MM.1S (cell line): ENCODE results near the gene PKN1.
"Not testable (repeated sequence)": the region's sequence is repeated elsewhere in the genome, so short reads cannot be mapped to it uniquely, and the experiment has no call there.

Source experiments
- DNase-seq: peaks from one replicate; pipeline ENCODE4 v3.0.0-alpha.2; 2015
- H2AFZ ChIP-seq: fragments of 300-600 bp; sonication (generic); 2 replicates; pipeline ENCODE4 v1.6.0; 2016; ENCODE audit warnings: antibody characterized with exemption, low read length
- H3F3A ChIP-seq: fragments of 300-600 bp; sonication (generic); 2 replicates; pipeline ENCODE4 v1.6.1; 2016; ENCODE audit warnings: mild to moderate bottlenecking, antibody characterized with exemption, low read length, moderate library complexity, mixed read lengths; ENCODE audit not compliant: insufficient read depth
- H3K27ac ChIP-seq: fragments of 300-600 bp; sonication (generic); 2 replicates; pipeline ENCODE4 v1.5.1; 2016; ENCODE audit warnings: mild to moderate bottlenecking, low read length
- H3K27me3 ChIP-seq: fragments of 300-600 bp; sonication (generic); replicated peaks from 2 replicates; pipeline ENCODE4 v1.6.0; 2016; ENCODE audit warnings: low read length; ENCODE audit not compliant: insufficient read depth
- H3K36me3 ChIP-seq: fragments of 300-600 bp; sonication (generic); replicated peaks from 2 replicates; pipeline ENCODE4 v1.6.1; 2016; ENCODE audit warnings: mild to moderate bottlenecking, low read length, mixed read lengths; ENCODE audit not compliant: insufficient read depth
- H3K4me1 ChIP-seq: fragments of 300-600 bp; sonication (generic); 2 replicates; pipeline ENCODE4 v1.6.1; 2016; ENCODE audit warnings: low read length, mixed read lengths
- H3K4me2 ChIP-seq: fragments of 300-600 bp; sonication (generic); 2 replicates; pipeline ENCODE4 v1.6.0; 2016; ENCODE audit warnings: low read depth, low read length
- H3K4me3 ChIP-seq: fragments of 300-600 bp; sonication (generic); 2 replicates; pipeline ENCODE4 v1.5.1; 2016; ENCODE audit warnings: low read length, mixed read lengths
- H3K79me2 ChIP-seq: fragments of 300-600 bp; sonication (generic); 2 replicates; pipeline ENCODE4 v1.6.1; 2016; ENCODE audit warnings: mixed run types, low read length, mixed read lengths
- H3K9ac ChIP-seq: fragments of 300-600 bp; sonication (generic); 2 replicates; pipeline ENCODE4 v1.6.1; 2016; ENCODE audit warnings: low read length, mixed read lengths
- H3K9me2 ChIP-seq: fragments of 300-600 bp; sonication (generic); replicated peaks from 2 replicates; pipeline ENCODE4 v1.6.1; 2016; ENCODE audit warnings: mild to moderate bottlenecking, low read length, mixed read lengths; ENCODE audit not compliant: insufficient read depth
- H3K9me3 ChIP-seq: fragments of 300-600 bp; sonication (generic); replicated peaks from 2 replicates; pipeline ENCODE4 v1.6.1; 2016; ENCODE audit warnings: mild to moderate bottlenecking, low read length, mixed read lengths; ENCODE audit not compliant: insufficient read depth
- H4K20me1 ChIP-seq: fragments of 300-600 bp; sonication (generic); 2 replicates; pipeline ENCODE4 v1.6.1; 2016; ENCODE audit warnings: mild to moderate bottlenecking, low read length, moderate library complexity, mixed read lengths; ENCODE audit not compliant: insufficient read depth
- EZH2 ChIP-seq: fragments of 300-600 bp; sonication (generic); optimal IDR thresholded peaks from 2 replicates; pipeline ENCODE3; 2017; ENCODE audit warnings: low read depth, mild to moderate bottlenecking, antibody characterized with exemption, low read length, mixed read lengths
- EZH2phosphoT487 ChIP-seq: fragments of 300-600 bp; sonication (generic); IDR thresholded peaks from 2 replicates; pipeline ENCODE4 v1.6.1; 2018; ENCODE audit warnings: antibody characterized with exemption, low read length
- TF ChIP-seq, protein P1 (sequence below): fragments of 300-600 bp; sonication (generic); IDR thresholded peaks from 2 replicates; pipeline ENCODE4 v1.5.1; 2016; ENCODE audit warnings: antibody characterized with exemption, low read length, mixed read lengths

The PKN1 gene

DNA sequence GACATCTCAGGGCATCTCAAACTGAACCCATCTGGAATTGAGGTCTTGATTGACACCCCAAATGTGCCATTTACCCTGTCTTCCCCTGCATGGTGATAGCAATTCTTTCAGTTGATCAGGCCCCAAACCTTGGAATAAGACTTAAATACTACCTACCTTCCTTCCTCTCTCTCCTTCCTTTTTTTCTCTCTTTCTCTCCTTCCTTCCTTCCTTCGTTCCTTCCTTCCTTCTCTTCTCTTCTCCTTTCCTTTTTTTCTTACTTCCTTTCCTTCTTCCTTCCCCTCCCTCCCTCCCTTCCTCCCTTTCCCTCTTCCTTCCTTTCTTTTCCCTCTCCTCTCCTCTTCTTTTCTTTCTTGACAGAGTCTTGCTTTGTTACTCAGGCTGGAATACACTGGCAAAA, 70.2 kb downstream of the PKN1 start:
- Histone ChIP-seq H3K9ac (no peak overlapping the region), H3K36me3 (no peaks in the 10 kb centered on the region), H3K9me3 (no peaks in the 10 kb centered on the region), H3K4me3 (no peak overlapping the region), H4K20me1 (no peaks in the 10 kb centered on the region), H3K9me2 (no peaks in the 10 kb centered on the region), H3K79me2 (no peaks in the 10 kb centered on the region), H3K4me1 (peaks cover 14% of the 10 kb centered on the region; the same call in 1 of the 2 replicates), H2AFZ (no peak overlapping the region), H3K4me2 (no peak overlapping the region), H3F3A (peaks cover 5% of the 10 kb centered on the region; the same call in 1 of the 2 replicates), H3K27me3 (0 out of 2 replicates have a peak, but pooled peaks cover 5% of the 10 kb centered on the region), H3K27ac (no peak overlapping the region)
- no peak for TF ChIP-seq EZH2phosphoT487
- TF ChIP-seq, protein P1, sequence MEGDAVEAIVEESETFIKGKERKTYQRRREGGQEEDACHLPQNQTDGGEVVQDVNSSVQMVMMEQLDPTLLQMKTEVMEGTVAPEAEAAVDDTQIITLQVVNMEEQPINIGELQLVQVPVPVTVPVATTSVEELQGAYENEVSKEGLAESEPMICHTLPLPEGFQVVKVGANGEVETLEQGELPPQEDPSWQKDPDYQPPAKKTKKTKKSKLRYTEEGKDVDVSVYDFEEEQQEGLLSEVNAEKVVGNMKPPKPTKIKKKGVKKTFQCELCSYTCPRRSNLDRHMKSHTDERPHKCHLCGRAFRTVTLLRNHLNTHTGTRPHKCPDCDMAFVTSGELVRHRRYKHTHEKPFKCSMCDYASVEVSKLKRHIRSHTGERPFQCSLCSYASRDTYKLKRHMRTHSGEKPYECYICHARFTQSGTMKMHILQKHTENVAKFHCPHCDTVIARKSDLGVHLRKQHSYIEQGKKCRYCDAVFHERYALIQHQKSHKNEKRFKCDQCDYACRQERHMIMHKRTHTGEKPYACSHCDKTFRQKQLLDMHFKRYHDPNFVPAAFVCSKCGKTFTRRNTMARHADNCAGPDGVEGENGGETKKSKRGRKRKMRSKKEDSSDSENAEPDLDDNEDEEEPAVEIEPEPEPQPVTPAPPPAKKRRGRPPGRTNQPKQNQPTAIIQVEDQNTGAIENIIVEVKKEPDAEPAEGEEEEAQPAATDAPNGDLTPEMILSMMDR = no peak
- TF ChIP-seq EZH2 = no peak
- DNase-seq = no peak

DNA sequence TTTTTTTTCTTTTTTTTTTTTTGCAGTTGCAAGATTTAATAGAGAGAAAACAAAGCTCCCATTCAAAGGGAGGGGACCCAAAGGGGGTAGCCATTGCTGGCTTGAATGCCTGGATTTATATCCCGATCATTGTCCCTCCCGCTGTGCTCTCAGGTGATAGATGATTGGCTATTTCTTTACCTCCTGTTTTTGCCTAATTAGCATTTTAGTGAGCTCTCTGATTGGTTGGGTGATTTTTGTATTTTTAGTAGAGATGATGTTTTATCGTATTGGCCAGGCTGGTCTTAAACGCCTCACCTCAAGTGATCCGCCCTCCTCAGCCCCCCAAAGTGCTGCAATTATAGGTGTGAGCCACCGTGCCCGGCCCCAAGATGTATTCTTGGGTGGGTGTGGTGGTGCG, 71.5 kb downstream of the PKN1 start:
- H3K4me2 ChIP-seq, H3K27ac ChIP-seq: not testable (repeated sequence)
- H3K4me1 ChIP-seq = peaks cover 14% of the 10 kb centered on the region; the same call in 1 of the 2 replicates

DNA sequence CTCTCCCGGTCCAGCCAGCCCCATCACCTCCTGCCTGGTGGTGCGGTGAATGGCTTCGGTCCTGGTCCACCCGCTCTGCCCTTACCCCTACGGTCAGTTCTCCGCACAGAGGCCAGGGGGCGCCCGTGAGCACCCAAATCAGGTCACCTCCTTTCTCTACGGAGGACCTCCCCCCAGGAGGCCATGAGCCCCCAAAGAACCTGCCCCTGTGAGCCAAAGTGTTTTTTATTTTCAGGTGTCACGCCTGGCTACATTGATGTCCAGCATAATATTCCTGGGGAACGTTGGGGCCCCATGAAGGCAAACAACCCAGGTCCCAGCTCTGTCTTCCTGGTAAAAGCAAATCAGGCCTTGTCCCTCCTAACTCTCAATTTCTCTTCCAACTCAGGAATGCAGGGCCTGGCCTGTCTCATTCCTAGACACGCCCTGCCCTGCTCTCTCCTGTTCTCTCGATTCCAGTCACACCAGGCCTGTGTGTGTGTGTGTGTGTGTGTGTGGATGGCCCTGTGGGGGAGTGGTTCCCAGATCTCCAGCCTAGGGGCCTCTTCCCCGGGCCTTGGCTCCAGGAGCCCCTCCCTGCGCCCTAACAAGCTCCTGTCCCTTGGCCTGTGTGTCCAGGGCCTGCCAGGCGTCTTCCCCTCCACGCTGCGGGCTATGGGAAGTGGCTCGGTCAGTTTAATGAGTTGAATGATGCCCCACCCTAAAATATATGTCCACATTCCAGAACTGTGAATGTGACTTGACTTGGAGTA, 72.6 kb downstream of the PKN1 start:
- H3K9ac ChIP-seq = no peak overlapping the region
- no peak overlapping the region for H3K4me3 ChIP-seq
- H3K9me3 ChIP-seq = no peaks in the 10 kb centered on the region
- peaks cover 5% of the 10 kb centered on the region; the same call in 1 of the 2 replicates for H3F3A ChIP-seq
- peaks cover 14% of the 10 kb centered on the region; the same call in 1 of the 2 replicates for H3K4me1 ChIP-seq
- no peak overlapping the region for H2AFZ ChIP-seq
- no peak overlapping the region for H3K27ac ChIP-seq
- no peaks in the 10 kb centered on the region for H3K79me2 ChIP-seq
- H3K36me3 ChIP-seq = no peaks in the 10 kb centered on the region
- H4K20me1 ChIP-seq = no peaks in the 10 kb centered on the region
- TF ChIP-seq, protein P1 = peak; percentile 52
- TF ChIP-seq EZH2 = no peak
- no peak for TF ChIP-seq EZH2phosphoT487
- no peak for DNase-seq
- H3K9me2 ChIP-seq = no peaks in the 10 kb centered on the region
- no peak overlapping the region for H3K4me2 ChIP-seq
- 0 out of 2 replicates have a peak, but pooled peaks cover 5% of the 10 kb centered on the region for H3K27me3 ChIP-seq

More for the DNA sequence above, 71.5 kb downstream of the PKN1 start:
- not testable (repeated sequence) for H4K20me1 ChIP-seq, H3K27me3 ChIP-seq, DNase-seq, H3F3A ChIP-seq, H3K4me3 ChIP-seq, H3K36me3 ChIP-seq, H3K79me2 ChIP-seq, H3K9me2 ChIP-seq, H2AFZ ChIP-seq, H3K9ac ChIP-seq, H3K9me3 ChIP-seq
